Pulmonary artery endothelial cell (primary cell): Measurements from ENCODE around the gene KIF1B. TPM values are rescaled to one million over a fixed set of nuclear protein-coding genes. Genes with fewer than 3 reads are reported as not detected.
"Not testable (repeated sequence)": the region's sequence is repeated elsewhere in the genome, so short reads cannot be mapped to it uniquely, and the experiment has no call there.

ENCODE experiments used
- DNase-seq: peaks from one replicate; pipeline ENCODE4 v3.0.0-alpha.2; 2011; ENCODE audit warnings: low read depth, low spot score
- total RNA-seq: library from RNA; depleted of rRNA; stranded (reverse); fragments of >200 nt; gene quantifications from 2 replicates; pipeline ENCODE4 v1.2.3, GENCODE V29; 2014

The KIF1B gene
- total RNA-seq, 1 donor from 2014 or later, result 28.0 TPM

GRCh38 chr1:10189659-10190058 is 20.7 kb upstream of the KIF1B start:
- DNase-seq, result no peak

GRCh38 chr1:10192263-10192662 is 18.1 kb upstream of the KIF1B start:
- DNase-seq, result no peak

- DNase-seq, result no peak
Measured at GRCh38 chr1:10193288-10193687, 17.1 kb upstream of the KIF1B start.

GRCh38 chr1:10195570-10195969 is 14.8 kb upstream of the KIF1B start:
- DNase-seq, result no peak

GRCh38 chr1:10196976-10197375 is 13.4 kb upstream of the KIF1B start:
- DNase-seq, result no peak

GRCh38 chr1:10200620-10201019 is 9.8 kb upstream of the KIF1B start:
- DNase-seq, result no peak

- no peak for DNase-seq
Measured at GRCh38 chr1:10204003-10204642, 6.2 kb upstream of the KIF1B start.

- not testable (repeated sequence) for DNase-seq
Measured at GRCh38 chr1:10205206-10205605, 5.2 kb upstream of the KIF1B start.

GRCh38 chr1:10207810-10208209 is 2.6 kb upstream of the KIF1B start:
- DNase-seq, result no peak

- no peak for DNase-seq
Measured at GRCh38 chr1:10208537-10208936, 1.8 kb upstream of the KIF1B start.

GRCh38 chr1:10209590-10209904 is 823 bp upstream of the KIF1B start:
- no peak for DNase-seq

- DNase-seq, result peak; percentile 84
Measured at GRCh38 chr1:10210841-10211804, 753 bp downstream of the KIF1B start.

- no peak for DNase-seq
Measured at GRCh38 chr1:10211805-10212410, 1.5 kb downstream of the KIF1B start.

GRCh38 chr1:10212476-10212875 is 2.1 kb downstream of the KIF1B start:
- DNase-seq, result no peak

GRCh38 chr1:10213186-10213705 is 2.9 kb downstream of the KIF1B start:
- DNase-seq, result no peak

- DNase-seq, result no peak
Measured at GRCh38 chr1:10216090-10216749, 5.8 kb downstream of the KIF1B start.

GRCh38 chr1:10217748-10218441 is 7.5 kb downstream of the KIF1B start:
- DNase-seq, result no peak

GRCh38 chr1:10220200-10220599 is 9.8 kb downstream of the KIF1B start:
- DNase-seq, result no peak

- not testable (repeated sequence) for DNase-seq
Measured at GRCh38 chr1:10220657-10221056, 10.3 kb downstream of the KIF1B start.

- DNase-seq, result no peak
Measured at GRCh38 chr1:10225573-10225972, 15.2 kb downstream of the KIF1B start.

- no peak for DNase-seq
Measured at GRCh38 chr1:10228528-10228927, 18.2 kb downstream of the KIF1B start.
